Astrocyte (in vitro differentiated cells and primary cell): Measurements from ENCODE around the gene LAMA4. TPM values are rescaled to one million over a fixed set of nuclear protein-coding genes. Genes with fewer than 3 reads are reported as not detected.

Source experiments
- DNase-seq: peaks from one replicate; pipeline ENCODE4 v3.0.0-alpha.2; 2010; ENCODE audit warnings: low read depth
- FAIRE-seq: peaks from 2 replicates; lab custom pipeline; 2011; peaks lifted over from hg19 to GRCh38; lab: Jason Lieb, UNC
- H2AFZ ChIP-seq: 2 replicates; pipeline ENCODE4 v1.6.0; 2012; ENCODE audit warnings: low read depth, low read length, inconsistent platforms
- H3K27ac ChIP-seq: 2 replicates; pipeline ENCODE4 v1.5.1; 2011; ENCODE audit warnings: low read depth, low read length, inconsistent platforms
- H3K27me3 ChIP-seq: 2 replicates; pipeline ENCODE4 v1.6.0; 2011; ENCODE audit warnings: low read length, inconsistent platforms; ENCODE audit not compliant: insufficient read depth
- H3K36me3 ChIP-seq: 2 replicates; pipeline ENCODE4 v1.5.1; 2011; ENCODE audit warnings: low read length, inconsistent platforms; ENCODE audit not compliant: insufficient read depth
- H3K4me1 ChIP-seq: 2 replicates; pipeline ENCODE4 v1.5.1; 2011; ENCODE audit warnings: low read length, inconsistent platforms; ENCODE audit not compliant: insufficient read depth
- H3K4me2 ChIP-seq: 2 replicates; pipeline ENCODE4 v1.6.0; 2012; ENCODE audit warnings: low read length, inconsistent platforms
- H3K4me3 ChIP-seq: 2 replicates; pipeline ENCODE4 v1.5.1; 2011; ENCODE audit warnings: low read depth, mild to moderate bottlenecking, low read length, inconsistent platforms; ENCODE audit not compliant: insufficient read depth
- H3K79me2 ChIP-seq: 2 replicates; pipeline ENCODE4 v1.6.0; 2012; ENCODE audit warnings: mild to moderate bottlenecking, low read length, inconsistent platforms; ENCODE audit not compliant: insufficient read depth
- H3K9ac ChIP-seq: 2 replicates; pipeline ENCODE4 v1.6.0; 2012; ENCODE audit warnings: mild to moderate bottlenecking, low read length, inconsistent platforms
- H3K9me3 ChIP-seq: 2 replicates; pipeline ENCODE4 v1.5.1; 2012; ENCODE audit warnings: low read depth, mild to moderate bottlenecking, low read length, inconsistent platforms; ENCODE audit not compliant: insufficient read depth
- H4K20me1 ChIP-seq: 2 replicates; pipeline ENCODE4 v1.6.0; 2012; ENCODE audit warnings: low read length, inconsistent platforms; ENCODE audit not compliant: insufficient read depth
- H3K27ac Mint-ChIP-seq: one replicate; pipeline ENCODE4 v1.8.0; 2021; ENCODE audit warnings: mild to moderate bottlenecking, mixed read lengths; ENCODE audit not compliant: unreplicated experiment
- H3K27me3 Mint-ChIP-seq: one replicate; pipeline ENCODE4 v1.8.0; 2021; ENCODE audit warnings: low read depth, mixed read lengths; ENCODE audit not compliant: unreplicated experiment
- H3K36me3 Mint-ChIP-seq: one replicate; pipeline ENCODE4 v1.8.0; 2021; ENCODE audit warnings: low read depth, mixed read lengths; ENCODE audit not compliant: unreplicated experiment
- H3K4me1 Mint-ChIP-seq: one replicate; pipeline ENCODE4 v1.8.0; 2021; ENCODE audit warnings: low read depth, mixed read lengths; ENCODE audit not compliant: unreplicated experiment
- H3K4me3 Mint-ChIP-seq: one replicate; pipeline ENCODE4 v1.8.0; 2021; ENCODE audit warnings: mild to moderate bottlenecking, moderate library complexity, mixed read lengths; ENCODE audit not compliant: unreplicated experiment
- H3K9me3 Mint-ChIP-seq: one replicate; pipeline ENCODE4 v1.8.0; 2021; ENCODE audit warnings: mild to moderate bottlenecking, mixed read lengths; ENCODE audit not compliant: unreplicated experiment
- CTCF ChIP-seq: IDR thresholded peaks from 2 replicates; pipeline ENCODE4 v1.5.1; 2011; ENCODE audit warnings: low read depth, mild to moderate bottlenecking, inconsistent platforms, low read length, moderate library complexity; ENCODE audit not compliant: insufficient read depth
- EZH2 ChIP-seq: IDR thresholded peaks from 2 replicates; pipeline ENCODE4 v1.6.1; 2012; ENCODE audit warnings: mild to moderate bottlenecking, low read length, inconsistent platforms; ENCODE audit not compliant: insufficient read depth
- total RNA-seq: library from RNA; stranded (reverse); gene quantifications from 2 replicates; pipeline ENCODE4 v1.2.1, GENCODE V29; 2021

LAMA4 gene
- total RNA-seq, 1 donor from 2014 or later: 2.0 TPM

GRCh38 chr6:112286500-112287144 lies 32.3 kb upstream of the LAMA4 start:
- TF ChIP-seq EZH2 (no peak), CTCF (no peak)
- H2AFZ ChIP-seq: no peak overlapping the region
- Mint-ChIP-seq H3K27me3 (no peaks in the 10 kb centered on the region), H3K9me3 (peaks cover 3% of the 10 kb centered on the region), H3K27ac (no peak overlapping the region), H3K4me1 (peaks cover 8% of the 10 kb centered on the region), H3K4me3 (no peak overlapping the region), H3K36me3 (no peaks in the 10 kb centered on the region)
- no peaks in the 10 kb centered on the region for H3K79me2 ChIP-seq
- H3K4me1 ChIP-seq: peaks cover 11% of the 10 kb centered on the region
- H3K27ac ChIP-seq: no peak overlapping the region
- no peaks in the 10 kb centered on the region for H3K36me3 ChIP-seq
- no peak overlapping the region for H3K4me2 ChIP-seq
- FAIRE-seq (peak; percentile 39), DNase-seq (no peak)
- no peak overlapping the region for H3K9ac ChIP-seq
- H3K27me3 ChIP-seq: no peaks in the 10 kb centered on the region
- no peak overlapping the region for H3K4me3 ChIP-seq
- H3K9me3 ChIP-seq: no peaks in the 10 kb centered on the region
- no peaks in the 10 kb centered on the region for H4K20me1 ChIP-seq

GRCh38 chr6:112286010-112286409 lies 31.6 kb upstream of the LAMA4 start:
- H3K4me3 ChIP-seq: no peak overlapping the region
- no peak overlapping the region for H3K9ac ChIP-seq
- no peak for DNase-seq
- Mint-ChIP-seq H3K36me3 (no peaks in the 10 kb centered on the region), H3K9me3 (peaks cover 3% of the 10 kb centered on the region), H3K27ac (no peak overlapping the region), H3K4me1 (peaks cover 8% of the 10 kb centered on the region), H3K4me3 (no peak overlapping the region), H3K27me3 (no peaks in the 10 kb centered on the region)
- H3K4me1 ChIP-seq: peaks cover 11% of the 10 kb centered on the region
- no peaks in the 10 kb centered on the region for H4K20me1 ChIP-seq
- no peak overlapping the region for H3K27ac ChIP-seq
- no peak overlapping the region for H2AFZ ChIP-seq
- FAIRE-seq: no peak
- no peak overlapping the region for H3K4me2 ChIP-seq
- no peaks in the 10 kb centered on the region for H3K36me3 ChIP-seq
- H3K79me2 ChIP-seq: no peaks in the 10 kb centered on the region
- no peaks in the 10 kb centered on the region for H3K9me3 ChIP-seq
- TF ChIP-seq EZH2 (no peak), CTCF (no peak)
- H3K27me3 ChIP-seq: no peaks in the 10 kb centered on the region

- H2AFZ ChIP-seq: no peak overlapping the region
- Mint-ChIP-seq H3K4me1 (peaks cover 8% of the 10 kb centered on the region), H3K27me3 (no peaks in the 10 kb centered on the region), H3K9me3 (peaks cover 3% of the 10 kb centered on the region), H3K27ac (no peak overlapping the region), H3K36me3 (no peaks in the 10 kb centered on the region), H3K4me3 (no peak overlapping the region)
- TF ChIP-seq CTCF: no peak
- no peak for TF ChIP-seq EZH2
- H3K4me1 ChIP-seq: peaks cover 11% of the 10 kb centered on the region
- H3K27me3 ChIP-seq: no peaks in the 10 kb centered on the region
- no peaks in the 10 kb centered on the region for H3K36me3 ChIP-seq
- no peaks in the 10 kb centered on the region for H4K20me1 ChIP-seq
- no peaks in the 10 kb centered on the region for H3K79me2 ChIP-seq
- FAIRE-seq (no peak), DNase-seq (no peak)
- no peaks in the 10 kb centered on the region for H3K9me3 ChIP-seq
- H3K9ac ChIP-seq: no peak overlapping the region
- no peak overlapping the region for H3K27ac ChIP-seq
- no peak overlapping the region for H3K4me3 ChIP-seq
- no peak overlapping the region for H3K4me2 ChIP-seq
Measured at GRCh38 chr6:112284603-112285002, 30.2 kb upstream of the LAMA4 start.
